Muscle layer of duodenum (tissue), 2 donors: Measurements from ENCODE around the gene RASGRP2.

Experiments
- H3K27ac ChIP-seq: one replicate; pipeline ENCODE4 v1.7.0; 2013; ENCODE audit warnings: mild to moderate bottlenecking, low read length
- H3K27me3 ChIP-seq: one replicate; pipeline ENCODE4 v1.7.0; 2013; ENCODE audit warnings: low read depth, mild to moderate bottlenecking, control low read depth, low read length
- H3K36me3 ChIP-seq, 2 donors: one replicate each; pipeline ENCODE4 v1.7.0; 2013; ENCODE audit warnings: low read length in 2 of 2, control low read depth in 1 of 2, mild to moderate bottlenecking in 1 of 2; ENCODE audit not compliant: insufficient read depth in 2 of 2, control insufficient read depth in 1 of 2
- H3K4me1 ChIP-seq, 2 donors: one replicate each; pipeline ENCODE4 v1.7.0; 2013; ENCODE audit warnings: low read length in 2 of 2, mild to moderate bottlenecking in 2 of 2, control low read depth in 1 of 2, moderate library complexity in 1 of 2; ENCODE audit not compliant: insufficient read depth in 2 of 2, control insufficient read depth in 1 of 2
- H3K4me3 ChIP-seq, 2 donors: one replicate each; pipeline ENCODE4 v1.7.0; 2013; ENCODE audit warnings: low read length in 2 of 2, low read depth in 1 of 2, mild to moderate bottlenecking in 1 of 2
- H3K9me3 ChIP-seq, 2 donors: one replicate each; pipeline ENCODE4 v1.7.0; 2013; ENCODE audit warnings: low read length in 2 of 2, control low read depth in 1 of 2, mild to moderate bottlenecking in 1 of 2; ENCODE audit not compliant: control insufficient read depth in 1 of 2
- donor health status: healthy.

The RASGRP2 gene

DNA sequence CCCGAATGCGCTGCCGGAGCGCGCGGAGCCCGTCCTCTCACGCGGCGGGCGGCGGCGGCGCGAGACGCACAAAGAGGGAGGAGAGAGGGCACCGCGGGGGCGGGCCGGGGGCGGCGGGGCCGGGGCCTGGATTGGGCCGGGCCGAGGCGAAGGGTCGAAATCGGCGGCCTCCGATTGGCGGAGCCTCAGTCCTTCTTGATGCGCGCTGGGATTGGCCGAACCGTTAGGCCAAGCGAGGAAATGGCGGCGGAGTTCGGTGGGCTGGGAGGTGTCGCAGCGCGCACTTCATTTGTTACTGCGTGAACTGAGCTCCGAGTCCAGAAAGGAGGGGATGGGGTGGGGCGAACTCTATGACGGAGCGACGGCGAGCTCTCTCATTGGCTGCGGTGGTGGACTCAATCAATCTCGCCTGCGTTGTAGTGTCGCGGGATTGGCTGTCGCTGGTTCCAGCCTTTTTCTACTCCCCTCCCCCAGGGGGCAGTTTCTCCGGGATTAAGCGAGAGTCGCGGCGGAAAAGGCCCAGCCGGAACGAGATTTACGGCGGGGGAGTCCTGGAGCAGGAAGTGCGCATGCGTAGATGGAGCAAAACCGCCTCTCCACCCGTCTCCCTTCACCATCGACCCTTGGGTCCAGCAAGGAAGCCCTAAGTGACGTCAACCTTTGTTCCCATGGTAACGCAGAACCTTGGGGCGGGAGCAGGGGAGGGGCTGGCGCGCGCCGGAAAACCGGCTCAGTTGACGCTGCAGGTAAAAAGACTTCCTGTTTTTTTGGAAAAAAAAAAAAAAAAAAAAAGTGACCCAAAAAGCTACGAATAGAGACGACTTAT is 34.7 kb upstream of the RASGRP2 start, which contains the start of gene SF1:
SF1 (minus strand) TSS at position 70 of the 826 bp plus-strand sequence. CDS start 150 bp downstream, outside the sequence.
- H3K9me3 ChIP-seq: no peaks in the 10 kb centered on the region
- H3K4me1 ChIP-seq: peaks cover 13 to 34% of the 10 kb centered on the region in 2 donors
- H3K27me3 ChIP-seq: no peaks in the 10 kb centered on the region
- peak within 1 kb of the TSS; percentile 80 to 96 for H3K4me3 ChIP-seq
- H3K36me3 ChIP-seq: peaks cover 17 to 28% of the 10 kb centered on the region in 2 donors
- H3K27ac ChIP-seq: peak within 1 kb of the TSS; percentile 93

DNA sequence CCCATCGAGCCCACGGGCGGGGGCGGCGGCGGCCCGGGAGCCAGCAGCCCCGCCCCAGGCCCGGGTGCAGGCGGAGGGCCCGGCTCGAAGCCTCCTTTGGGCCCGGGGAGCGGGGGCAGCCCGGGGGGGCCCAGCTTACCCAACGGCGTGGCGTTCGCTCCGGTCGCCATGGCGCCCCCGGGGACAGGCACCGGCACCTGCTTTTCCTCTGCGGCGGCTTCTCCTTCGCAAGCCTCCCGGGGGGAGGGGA is 34.2 kb upstream of the RASGRP2 start:
- peak overlapping the region in 1 of 2 donors; percentile 71 for H3K4me3 ChIP-seq
- H3K27ac ChIP-seq: no peak overlapping the region
- H3K36me3 ChIP-seq: peaks cover 23 to 34% of the 10 kb centered on the region in 2 donors
- H3K4me1 ChIP-seq: peaks cover 13 to 39% of the 10 kb centered on the region in 2 donors
- H3K9me3 ChIP-seq: no peaks in the 10 kb centered on the region
- no peaks in the 10 kb centered on the region for H3K27me3 ChIP-seq

DNA sequence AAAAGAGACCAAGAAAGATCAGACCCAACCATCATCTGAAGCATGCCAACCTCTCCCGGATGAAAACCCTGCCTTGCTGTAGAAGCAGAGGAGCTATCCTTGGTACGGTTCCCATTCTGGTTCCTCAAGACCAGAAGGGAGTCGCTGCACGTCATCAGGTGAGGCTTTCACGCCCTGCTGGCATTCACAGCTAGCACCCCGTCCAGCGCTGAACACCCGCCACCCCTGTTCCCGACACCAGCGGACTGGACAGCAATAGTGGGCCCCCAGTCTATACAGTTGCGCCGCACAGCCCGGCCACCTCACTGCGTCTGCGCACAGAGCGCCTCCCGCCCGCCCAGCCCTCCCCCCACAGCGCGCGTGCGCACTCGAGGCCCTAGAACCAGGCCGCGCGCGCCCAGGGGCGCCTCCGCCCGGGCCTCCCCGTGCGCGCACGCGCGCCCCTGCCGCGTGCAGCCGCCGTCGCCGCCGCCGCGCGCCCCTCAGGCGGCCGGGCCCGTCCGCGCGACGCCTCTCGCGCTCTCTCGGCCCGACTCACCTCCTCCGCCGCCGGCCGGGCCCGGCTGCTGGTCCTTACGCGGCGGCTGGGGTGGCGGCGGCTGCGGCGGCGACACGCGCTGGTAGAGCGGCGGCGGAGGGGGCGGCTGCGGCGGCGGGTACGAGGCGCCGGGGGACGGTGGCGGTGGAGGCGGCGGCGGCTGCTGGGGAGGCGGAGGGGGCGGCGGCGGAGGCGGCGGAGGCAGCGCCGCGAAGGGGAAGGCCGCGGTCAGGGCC is 33.7 kb upstream of the RASGRP2 start:
- H3K9me3 ChIP-seq: no peaks in the 10 kb centered on the region
- peaks cover 28 to 39% of the 10 kb centered on the region in 2 donors for H3K36me3 ChIP-seq
- peak overlapping the region; percentile 79 for H3K27ac ChIP-seq
- peaks cover 13 to 44% of the 10 kb centered on the region in 2 donors for H3K4me1 ChIP-seq
- no peaks in the 10 kb centered on the region for H3K27me3 ChIP-seq
- peak overlapping the region; percentile 80 to 96 for H3K4me3 ChIP-seq

GRCh38 chr11:64776875-64777274 is 32.9 kb upstream of the RASGRP2 start:
- Histone ChIP-seq H3K4me1 (peaks cover 13 to 51% of the 10 kb centered on the region in 2 donors), H3K27ac (peak overlapping the region; percentile 79), H3K27me3 (no peaks in the 10 kb centered on the region), H3K36me3 (peaks cover 35 to 45% of the 10 kb centered on the region in 2 donors), H3K4me3 (peak overlapping the region; percentile 80 to 96), H3K9me3 (no peaks in the 10 kb centered on the region)

DNA sequence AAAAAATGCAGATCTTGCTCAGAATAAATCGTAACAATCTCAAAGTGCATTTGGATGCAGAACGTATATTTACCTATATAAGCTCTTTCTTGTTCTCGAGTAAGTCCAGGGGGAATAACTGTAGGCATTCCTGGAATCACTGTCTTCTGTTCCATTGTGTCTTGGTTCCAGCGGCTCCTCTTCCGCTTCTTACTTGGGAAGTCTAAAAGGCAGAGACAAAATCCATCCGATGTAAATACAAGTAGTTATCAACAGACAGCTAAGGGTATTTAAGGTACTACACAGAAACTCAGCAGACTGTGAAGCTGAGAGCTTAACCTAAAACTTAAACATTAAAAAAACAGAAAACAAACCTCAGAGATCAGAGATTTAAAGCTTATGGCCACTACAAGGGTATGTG is 32.5 kb upstream of the RASGRP2 start:
- Histone ChIP-seq H3K27me3 (no peaks in the 10 kb centered on the region), H3K27ac (peak overlapping the region; percentile 79), H3K4me1 (peaks cover 13 to 51% of the 10 kb centered on the region in 2 donors), H3K9me3 (no peaks in the 10 kb centered on the region), H3K4me3 (peak overlapping the region; percentile 80 to 96), H3K36me3 (peaks cover 37 to 50% of the 10 kb centered on the region in 2 donors)

- no peaks in the 10 kb centered on the region for H3K27me3 ChIP-seq
- H3K27ac ChIP-seq: no peak overlapping the region
- peaks cover 13 to 51% of the 10 kb centered on the region in 2 donors for H3K4me1 ChIP-seq
- H3K4me3 ChIP-seq: no peak overlapping the region
- peaks cover 58 to 72% of the 10 kb centered on the region in 2 donors for H3K36me3 ChIP-seq
- H3K9me3 ChIP-seq: no peaks in the 10 kb centered on the region
Measured at GRCh38 chr11:64774144-64774543, 30.2 kb upstream of the RASGRP2 start.

- Histone ChIP-seq H3K27ac (peak overlapping the region; percentile 27), H3K4me1 (peaks cover 13 to 57% of the 10 kb centered on the region in 2 donors), H3K9me3 (no peaks in the 10 kb centered on the region), H3K27me3 (no peaks in the 10 kb centered on the region), H3K4me3 (no peak overlapping the region), H3K36me3 (peaks cover 74 to 89% of the 10 kb centered on the region in 2 donors)
Measured at GRCh38 chr11:64772303-64773018, 28.5 kb upstream of the RASGRP2 start.

DNA sequence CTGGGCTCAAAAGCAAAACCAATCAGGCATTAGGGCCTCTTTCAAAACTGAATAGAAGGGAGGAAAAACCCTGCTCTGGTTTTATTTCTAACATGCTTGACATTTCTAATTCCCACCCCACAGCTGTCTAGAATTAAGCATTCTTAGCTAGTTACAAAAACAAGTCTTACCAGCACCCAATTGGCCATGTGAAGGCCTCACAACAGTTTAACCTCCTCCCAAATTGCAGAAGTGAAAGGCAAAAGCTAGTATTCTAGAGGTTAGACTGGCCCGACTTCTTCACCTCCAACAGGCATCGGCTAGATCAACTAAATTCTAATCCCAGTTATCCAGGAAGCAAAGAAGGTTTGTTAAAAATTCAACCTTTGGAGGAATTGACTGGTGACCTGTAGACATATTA is 27.9 kb upstream of the RASGRP2 start:
- peaks cover 80 to 95% of the 10 kb centered on the region in 2 donors for H3K36me3 ChIP-seq
- no peak overlapping the region for H3K4me3 ChIP-seq
- H3K9me3 ChIP-seq: no peaks in the 10 kb centered on the region
- H3K4me1 ChIP-seq: peaks cover 10 to 54% of the 10 kb centered on the region in 2 donors
- H3K27me3 ChIP-seq: no peaks in the 10 kb centered on the region
- peak overlapping the region; percentile 27 for H3K27ac ChIP-seq

DNA sequence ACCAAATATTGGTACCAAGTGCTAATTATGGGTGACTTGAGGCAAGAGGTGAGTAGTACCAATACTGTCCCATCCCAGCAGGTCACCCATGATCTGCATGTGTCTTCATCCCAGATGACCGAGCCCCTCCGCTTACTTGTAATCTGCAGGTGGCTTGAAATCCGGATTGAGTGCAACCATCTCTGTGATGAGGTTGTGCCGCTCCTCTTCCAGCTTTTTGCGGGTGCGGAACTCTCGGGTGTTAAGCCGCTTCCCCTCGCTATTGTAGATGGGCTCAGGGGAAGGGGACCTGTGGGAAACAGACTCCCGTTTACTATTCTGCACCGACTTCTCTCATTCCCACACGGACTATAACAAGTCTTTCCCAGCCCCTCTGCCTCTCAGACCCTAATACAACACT is 26.2 kb upstream of the RASGRP2 start:
- no peaks in the 10 kb centered on the region for H3K9me3 ChIP-seq
- H3K4me1 ChIP-seq: peaks cover 0 to 40% of the 10 kb centered on the region in 2 donors
- H3K27me3 ChIP-seq: no peaks in the 10 kb centered on the region
- no peak overlapping the region for H3K4me3 ChIP-seq
- peaks cover 83 to 88% of the 10 kb centered on the region in 2 donors for H3K36me3 ChIP-seq
- no peak overlapping the region for H3K27ac ChIP-seq

- peaks cover 8 to 43% of the 10 kb centered on the region in 2 donors for H3K4me1 ChIP-seq
Measured at GRCh38 chr11:64769283-64769682, 25.3 kb upstream of the RASGRP2 start.

GRCh38 chr11:64768300-64768694 is 24.4 kb upstream of the RASGRP2 start:
- Histone ChIP-seq H3K27me3 (no peaks in the 10 kb centered on the region), H3K36me3 (peaks cover 86 to 90% of the 10 kb centered on the region in 2 donors), H3K4me1 (peaks cover 17 to 43% of the 10 kb centered on the region in 2 donors), H3K4me3 (no peak overlapping the region), H3K27ac (no peak overlapping the region), H3K9me3 (no peaks in the 10 kb centered on the region)

More at GRCh38 chr11:64769283-64769682, 25.3 kb upstream of the RASGRP2 start:
- Histone ChIP-seq H3K9me3 (no peaks in the 10 kb centered on the region), H3K27ac (no peak overlapping the region), H3K4me3 (no peak overlapping the region), H3K27me3 (no peaks in the 10 kb centered on the region), H3K36me3 (peaks cover 84 to 92% of the 10 kb centered on the region in 2 donors)
